Natural killer cell treated with Interleukin-12 subunit alpha and Interleukin-12 subunit beta and Interleukin-15 and Interleukin-18, amount 100 ng/mL, for 72 hours (primary cell): ENCODE measurements around the gene RALA. TPM values are rescaled to one million over a fixed set of nuclear protein-coding genes. Genes with fewer than 3 reads are reported as not detected.

Experiments used
- ATAC-seq, 2 donors: fragments of 150-1000 bp; cut with Tn5 transposase in 1 of 2; sonication (Bioruptor Pico), chemical (Tn5 transposase) in 1 of 2; 2 replicates each; pipeline ENCODE4 v1.10.0; 2021
- DNase-seq: peaks from one replicate; pipeline ENCODE4 v3.0.0; 2022; ENCODE audit warnings: low spot score
- H3K27ac Mint-ChIP-seq, 2 donors: 1 replicate in 1 of 2; 2 replicates in 1 of 2; pipeline ENCODE4 v1.8.0; 2022; ENCODE audit warnings: mixed read lengths in 2 of 2, mild to moderate bottlenecking in 1 of 2, moderate library complexity in 1 of 2
- H3K27me3 Mint-ChIP-seq, 2 donors: 1 replicate in 1 of 2; 2 replicates in 1 of 2; pipeline ENCODE4 v1.8.0; 2022; ENCODE audit warnings: mixed read lengths in 2 of 2
- H3K36me3 Mint-ChIP-seq: one replicate; pipeline ENCODE4 v1.8.0; 2022; ENCODE audit warnings: mixed read lengths
- H3K4me1 Mint-ChIP-seq, 2 donors: 1 replicate in 1 of 2; 2 replicates in 1 of 2; pipeline ENCODE4 v1.8.0; 2022; ENCODE audit warnings: low read depth in 2 of 2, mixed read lengths in 2 of 2, mild to moderate bottlenecking in 1 of 2
- H3K4me3 Mint-ChIP-seq: one replicate; pipeline ENCODE4 v1.8.0; 2022; ENCODE audit warnings: mixed read lengths
- H3K9me3 Mint-ChIP-seq: 2 replicates; pipeline ENCODE4 v1.8.0; 2022; ENCODE audit warnings: mixed read lengths
- total RNA-seq, 2 donors: library from RNA; stranded (reverse); gene quantifications; one replicate each; pipeline ENCODE4 v1.2.3, GENCODE V29; 2022

RALA gene
- 10 to 100 TPM; 22.0 to 28.6 TPM for total RNA-seq

GRCh38 chr7:39623047-39623731, at the start of gene RALA:
TSS of gene RALA (plus strand) at chr7:39623572. CDS start at chr7:39686668, 63,096 bp downstream.
- Mint-ChIP-seq H3K36me3 (no peaks in the 10 kb centered on the region), H3K27ac (peak within 1 kb of the TSS; percentile 74 to 97), H3K27me3 (no peaks in the 10 kb centered on the region), H3K4me3 (peak within 1 kb of the TSS; percentile 91), H3K9me3 (no peaks in the 10 kb centered on the region), H3K4me1 (peaks cover 38 to 39% of the 10 kb centered on the region in 2 donors)
- ATAC-seq (peak; percentile 99), DNase-seq (peak; percentile 96)

GRCh38 chr7:39574673-39575349, 48.6 kb upstream of the RALA start:
- no peaks in the 10 kb centered on the region for H3K9me3 Mint-ChIP-seq
- H3K27ac Mint-ChIP-seq, result no peak overlapping the region
- H3K4me1 Mint-ChIP-seq, result no peaks in the 10 kb centered on the region
- no peaks in the 10 kb centered on the region for H3K27me3 Mint-ChIP-seq
- DNase-seq (no peak), ATAC-seq (no peak)
- no peaks in the 10 kb centered on the region for H3K36me3 Mint-ChIP-seq
- H3K4me3 Mint-ChIP-seq, result no peak overlapping the region

DNA sequence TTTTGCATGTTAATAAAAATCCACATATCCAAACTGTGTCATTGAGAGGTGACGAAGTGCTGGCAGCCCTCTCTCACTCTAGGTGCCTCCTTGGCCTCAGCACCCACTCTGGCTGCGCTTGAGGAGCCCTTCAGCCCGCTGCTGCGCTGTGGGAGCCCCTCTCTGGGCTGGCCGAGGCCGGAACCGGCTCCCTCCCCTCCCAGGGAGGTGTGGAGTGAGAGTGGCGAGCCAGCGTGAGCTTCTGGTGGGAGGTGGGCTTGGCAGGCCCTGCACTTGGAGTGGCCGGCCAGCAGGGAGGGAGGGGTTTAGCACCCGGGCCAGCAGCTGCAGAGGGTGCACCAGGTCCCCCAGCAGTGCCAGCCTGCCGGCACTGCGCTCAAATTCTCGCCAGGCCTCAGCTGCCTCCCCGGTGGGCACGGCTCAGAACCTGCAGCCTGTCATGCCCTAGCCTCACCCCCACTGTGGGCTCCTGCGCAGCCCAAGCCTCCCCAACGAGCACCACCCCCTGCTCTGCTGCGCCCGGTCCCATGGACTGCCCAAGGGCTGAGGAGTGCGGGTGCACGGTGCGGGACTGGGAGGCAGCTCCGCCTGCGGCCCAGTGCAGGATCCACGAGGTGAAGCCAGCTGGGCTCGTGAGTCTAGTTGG, 46.0 kb upstream of the RALA start:
- ATAC-seq (no peak), DNase-seq (no peak)
- Mint-ChIP-seq H3K27ac (no peak overlapping the region), H3K36me3 (no peaks in the 10 kb centered on the region), H3K27me3 (no peaks in the 10 kb centered on the region), H3K4me1 (peaks cover 6 to 10% of the 10 kb centered on the region in 2 donors), H3K9me3 (no peaks in the 10 kb centered on the region), H3K4me3 (no peak overlapping the region)

GRCh38 chr7:39580149-39580874, 43.1 kb upstream of the RALA start:
- no peak overlapping the region for H3K4me3 Mint-ChIP-seq
- ATAC-seq, result peak; percentile 83 to 88

DNA sequence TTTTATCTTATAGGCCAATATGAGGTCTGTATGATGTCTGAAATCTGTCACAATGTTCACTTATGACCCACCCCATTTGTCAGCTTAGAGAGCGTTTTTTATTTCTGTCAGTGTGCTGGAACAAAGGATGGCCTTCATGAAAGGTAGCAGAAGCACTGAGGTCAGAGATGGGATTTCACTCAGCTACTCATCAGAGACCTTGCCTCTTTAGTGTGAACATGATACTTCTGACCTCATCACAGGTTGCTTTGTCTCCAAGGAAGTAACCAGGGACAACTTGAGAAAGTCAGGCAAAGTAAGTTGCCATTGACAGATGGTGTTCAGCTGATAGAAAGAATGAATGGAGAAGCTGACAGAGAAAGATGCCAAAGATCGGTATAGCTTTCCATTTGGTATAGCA, 40.8 kb upstream of the RALA start:
- no peak overlapping the region for H3K4me3 Mint-ChIP-seq
- peaks cover 10 to 14% of the 10 kb centered on the region in 2 donors for H3K4me1 Mint-ChIP-seq
- DNase-seq (no peak), ATAC-seq (no peak)
- no peaks in the 10 kb centered on the region for H3K9me3 Mint-ChIP-seq
- no peaks in the 10 kb centered on the region for H3K36me3 Mint-ChIP-seq
- H3K27me3 Mint-ChIP-seq, result no peaks in the 10 kb centered on the region
- H3K27ac Mint-ChIP-seq, result no peak overlapping the region

More at GRCh38 chr7:39580149-39580874, 43.1 kb upstream of the RALA start:
- H3K4me1 Mint-ChIP-seq, result peaks cover 6 to 10% of the 10 kb centered on the region in 2 donors
- no peak overlapping the region for H3K27ac Mint-ChIP-seq
- no peaks in the 10 kb centered on the region for H3K9me3 Mint-ChIP-seq
- peak; percentile 84 for DNase-seq
- no peaks in the 10 kb centered on the region for H3K27me3 Mint-ChIP-seq
- H3K36me3 Mint-ChIP-seq, result no peaks in the 10 kb centered on the region

DNA sequence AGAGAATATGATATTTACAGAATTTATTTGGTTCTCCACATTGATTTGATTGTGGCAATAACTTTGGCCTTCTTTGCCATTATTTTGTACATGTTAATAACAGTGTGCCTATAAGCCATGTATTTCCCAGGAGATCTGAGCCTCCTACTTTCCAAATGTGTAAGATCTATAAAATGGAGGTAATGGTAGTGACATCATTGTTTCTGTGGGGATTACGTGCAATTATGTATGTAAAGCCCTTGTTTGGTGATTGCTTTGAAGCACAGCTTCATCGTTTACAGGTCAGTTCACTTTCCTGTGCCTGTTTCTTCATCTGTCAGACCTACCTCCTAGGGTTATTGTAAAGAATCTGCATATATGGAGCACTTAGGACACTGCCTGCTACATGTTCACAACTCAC, 39.8 kb upstream of the RALA start:
- ATAC-seq (no peak), DNase-seq (no peak)
- Mint-ChIP-seq H3K36me3 (no peaks in the 10 kb centered on the region), H3K4me3 (no peak overlapping the region), H3K9me3 (no peaks in the 10 kb centered on the region), H3K27ac (no peak overlapping the region), H3K4me1 (peaks cover 10 to 20% of the 10 kb centered on the region in 2 donors), H3K27me3 (no peaks in the 10 kb centered on the region)

GRCh38 chr7:39587393-39587792, 36.0 kb upstream of the RALA start:
- no peak overlapping the region for H3K4me3 Mint-ChIP-seq

DNA sequence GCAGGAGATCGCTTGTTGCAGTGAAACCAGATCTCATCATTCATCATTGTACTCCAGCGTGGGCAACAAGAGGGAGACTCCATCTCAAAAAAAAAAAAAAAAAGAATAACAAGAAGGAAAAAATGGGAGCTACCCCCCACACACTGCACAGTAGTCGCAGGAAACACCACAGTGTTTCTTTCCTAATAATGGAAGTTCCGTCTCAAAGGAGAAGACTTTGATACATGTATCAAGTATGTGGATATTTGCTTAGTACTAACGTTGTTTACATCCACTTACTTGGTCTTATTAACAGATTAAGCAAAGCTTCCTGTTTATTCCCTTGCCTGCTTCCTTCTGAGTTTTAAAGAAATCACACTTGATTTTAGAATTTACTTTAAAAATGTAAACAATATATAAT, 35.0 kb upstream of the RALA start:
- ATAC-seq, result no peak
- DNase-seq, result no peak
- Mint-ChIP-seq H3K4me1 (peaks cover 33 to 35% of the 10 kb centered on the region in 2 donors), H3K36me3 (no peaks in the 10 kb centered on the region), H3K4me3 (no peak overlapping the region), H3K27ac (peak overlapping the region in 1 of 2 donors; percentile 61), H3K9me3 (no peaks in the 10 kb centered on the region), H3K27me3 (no peaks in the 10 kb centered on the region)

More at GRCh38 chr7:39587393-39587792, 36.0 kb upstream of the RALA start:
- no peaks in the 10 kb centered on the region for H3K27me3 Mint-ChIP-seq
- peaks cover 27 to 30% of the 10 kb centered on the region in 2 donors for H3K4me1 Mint-ChIP-seq
- no peaks in the 10 kb centered on the region for H3K9me3 Mint-ChIP-seq
- peak overlapping the region in 1 of 2 donors; percentile 61 for H3K27ac Mint-ChIP-seq
- DNase-seq, result no peak
- no peaks in the 10 kb centered on the region for H3K36me3 Mint-ChIP-seq
- peak; percentile 57 to 64 for ATAC-seq

- Mint-ChIP-seq H3K9me3 (no peaks in the 10 kb centered on the region), H3K4me3 (peak overlapping the region; percentile 61), H3K27me3 (peaks cover 0 to 2% of the 10 kb centered on the region in 2 donors), H3K36me3 (no peaks in the 10 kb centered on the region), H3K4me1 (peaks cover 35 to 38% of the 10 kb centered on the region in 2 donors), H3K27ac (peak overlapping the region; percentile 47 to 83)
- DNase-seq, result peak; percentile 79
- peak; percentile 92 for ATAC-seq
Measured at GRCh38 chr7:39589323-39590111, 33.9 kb upstream of the RALA start.

DNA sequence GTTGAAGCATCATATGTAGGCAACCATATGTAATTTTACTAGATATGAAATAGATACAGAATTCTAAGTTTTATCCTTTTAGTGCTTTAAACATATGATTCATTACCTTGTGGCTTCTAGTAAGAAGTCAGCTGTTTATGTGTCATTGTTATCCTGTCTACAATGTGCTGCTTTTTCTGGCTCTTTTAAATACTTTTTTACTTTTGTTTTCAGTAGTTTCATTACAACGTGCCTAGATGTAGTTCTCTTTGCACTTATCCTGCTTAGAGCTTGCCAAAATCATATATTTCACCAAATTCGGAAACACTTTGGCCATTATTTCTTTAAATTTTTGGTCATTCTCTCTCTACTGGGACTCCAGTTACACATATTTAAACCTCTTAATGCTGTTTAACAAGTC, 30.8 kb upstream of the RALA start:
- Mint-ChIP-seq H3K4me1 (peaks cover 27 to 38% of the 10 kb centered on the region in 2 donors), H3K36me3 (no peaks in the 10 kb centered on the region), H3K27ac (peak overlapping the region; percentile 51 to 70), H3K4me3 (peak overlapping the region; percentile 50), H3K9me3 (no peaks in the 10 kb centered on the region), H3K27me3 (peaks cover 2 to 8% of the 10 kb centered on the region in 2 donors)
- ATAC-seq (peak; percentile 63 to 72), DNase-seq (no peak)

GRCh38 chr7:39594988-39595620, 28.3 kb upstream of the RALA start:
- ATAC-seq (no peak), DNase-seq (no peak)
- H3K4me1 Mint-ChIP-seq, result peaks cover 16 to 29% of the 10 kb centered on the region in 2 donors
- H3K27ac Mint-ChIP-seq, result no peak overlapping the region
- peaks cover 2 to 8% of the 10 kb centered on the region in 2 donors for H3K27me3 Mint-ChIP-seq
- H3K4me3 Mint-ChIP-seq, result no peak overlapping the region
- H3K36me3 Mint-ChIP-seq, result no peaks in the 10 kb centered on the region
- no peaks in the 10 kb centered on the region for H3K9me3 Mint-ChIP-seq

GRCh38 chr7:39602351-39602750, 21.0 kb upstream of the RALA start:
- no peak overlapping the region for H3K4me3 Mint-ChIP-seq
- H3K36me3 Mint-ChIP-seq, result no peaks in the 10 kb centered on the region
- no peak overlapping the region for H3K27ac Mint-ChIP-seq
- ATAC-seq (no peak), DNase-seq (no peak)
- H3K9me3 Mint-ChIP-seq, result no peaks in the 10 kb centered on the region
- peaks cover 10 to 11% of the 10 kb centered on the region in 2 donors for H3K27me3 Mint-ChIP-seq
- H3K4me1 Mint-ChIP-seq, result no peaks in the 10 kb centered on the region
